ENCODE data around the gene TMEM31.

TMEM31 gene

DNA sequence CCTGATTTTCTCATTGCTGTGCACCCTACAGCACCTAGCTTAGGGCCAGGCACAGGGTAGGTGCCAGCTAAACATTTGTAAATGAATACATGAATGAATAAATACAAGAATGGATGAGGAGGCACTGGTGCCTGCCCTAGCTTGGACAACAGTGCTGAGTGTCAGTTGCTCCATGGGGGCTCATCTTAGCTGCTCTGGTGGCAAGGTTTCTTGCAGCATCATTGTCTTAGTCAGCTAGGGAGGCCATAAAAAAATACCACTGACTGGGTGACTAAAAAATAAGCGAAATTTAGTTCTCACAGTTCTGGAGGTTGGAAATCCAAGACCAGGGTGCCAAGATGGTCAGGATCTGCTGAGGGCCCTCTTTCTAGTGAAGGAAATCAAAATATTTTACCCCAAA lies 31.2 kb downstream of the TMEM31 start:
- Histone ChIP-seq H2AFZ (ENCODE audit: low read length) (no peak overlapping the region), H3K9ac (ENCODE audit: low read depth, low read length, poor library complexity, severe bottlenecking) (no peak overlapping the region), H3K9me2 (replicated peaks; ENCODE audit: low read depth, low read length) (no peaks in the 10 kb centered on the region), H3K4me1 (ENCODE audit: insufficient read depth, low read length, poor library complexity, severe bottlenecking) (no peaks in the 10 kb centered on the region), H3K4me2 (ENCODE audit: low read depth, low read length, poor library complexity, severe bottlenecking) (no peak overlapping the region), H3F3A (ENCODE audit: low read depth) (no peaks in the 10 kb centered on the region), H4K20me1 (ENCODE audit: insufficient read depth, low read length, poor library complexity, severe bottlenecking) (no peaks in the 10 kb centered on the region), H3K9me3 (ENCODE audit: insufficient read depth, low read depth, low read length) (no peaks in the 10 kb centered on the region), H3K27me3 (ENCODE audit: insufficient read depth, low read length, poor library complexity, severe bottlenecking) (no peaks in the 10 kb centered on the region), H3K79me2 (ENCODE audit: insufficient read depth, low read length) (no peaks in the 10 kb centered on the region), H3K4me3 (ENCODE audit: low read length, poor library complexity, severe bottlenecking) (no peak overlapping the region), H3K36me3 (ENCODE audit: insufficient read depth, low read length) (no peaks in the 10 kb centered on the region)
- no peak for TF ChIP-seq EZH2phosphoT487 (IDR thresholded peaks at IDR 0.05; ENCODE audit: borderline replicate concordance)
- TF ChIP-seq, protein P1, sequence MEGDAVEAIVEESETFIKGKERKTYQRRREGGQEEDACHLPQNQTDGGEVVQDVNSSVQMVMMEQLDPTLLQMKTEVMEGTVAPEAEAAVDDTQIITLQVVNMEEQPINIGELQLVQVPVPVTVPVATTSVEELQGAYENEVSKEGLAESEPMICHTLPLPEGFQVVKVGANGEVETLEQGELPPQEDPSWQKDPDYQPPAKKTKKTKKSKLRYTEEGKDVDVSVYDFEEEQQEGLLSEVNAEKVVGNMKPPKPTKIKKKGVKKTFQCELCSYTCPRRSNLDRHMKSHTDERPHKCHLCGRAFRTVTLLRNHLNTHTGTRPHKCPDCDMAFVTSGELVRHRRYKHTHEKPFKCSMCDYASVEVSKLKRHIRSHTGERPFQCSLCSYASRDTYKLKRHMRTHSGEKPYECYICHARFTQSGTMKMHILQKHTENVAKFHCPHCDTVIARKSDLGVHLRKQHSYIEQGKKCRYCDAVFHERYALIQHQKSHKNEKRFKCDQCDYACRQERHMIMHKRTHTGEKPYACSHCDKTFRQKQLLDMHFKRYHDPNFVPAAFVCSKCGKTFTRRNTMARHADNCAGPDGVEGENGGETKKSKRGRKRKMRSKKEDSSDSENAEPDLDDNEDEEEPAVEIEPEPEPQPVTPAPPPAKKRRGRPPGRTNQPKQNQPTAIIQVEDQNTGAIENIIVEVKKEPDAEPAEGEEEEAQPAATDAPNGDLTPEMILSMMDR (conservative IDR thresholded peaks at IDR 0.05; ENCODE audit: low read length), result no peak

DNA sequence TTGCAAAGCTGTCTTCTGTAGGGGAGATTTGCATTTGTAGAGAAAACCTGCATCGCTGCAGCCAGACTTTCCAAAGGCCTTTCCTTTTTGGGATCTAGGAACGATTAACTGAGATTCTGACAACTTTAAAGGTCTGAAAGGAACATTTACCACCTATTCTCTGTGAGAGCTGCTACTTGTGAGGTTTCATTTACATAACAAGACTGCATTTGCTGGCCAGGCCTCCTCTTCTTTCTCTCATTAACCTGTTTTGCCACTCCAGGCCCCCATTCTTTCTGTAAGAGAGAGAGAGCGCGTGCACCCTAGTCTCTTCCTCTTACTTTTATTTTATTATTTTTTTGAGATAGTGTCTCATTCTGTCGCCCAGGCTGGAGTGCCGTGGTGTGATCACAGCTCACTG lies 31.6 kb downstream of the TMEM31 start:
- no peaks in the 10 kb centered on the region for H3K9me3 ChIP-seq (ENCODE audit: insufficient read depth, low read depth, low read length)
- H3K4me2 ChIP-seq (ENCODE audit: low read depth, low read length, poor library complexity, severe bottlenecking), result no peak overlapping the region
- no peaks in the 10 kb centered on the region for H3F3A ChIP-seq (ENCODE audit: low read depth)
- H3K27me3 ChIP-seq (ENCODE audit: insufficient read depth, low read length, poor library complexity, severe bottlenecking), result no peaks in the 10 kb centered on the region
- TF ChIP-seq, protein P1 (conservative IDR thresholded peaks at IDR 0.05; ENCODE audit: low read length), result no peak
- no peak for TF ChIP-seq EZH2phosphoT487 (IDR thresholded peaks at IDR 0.05; ENCODE audit: borderline replicate concordance)
- H3K9ac ChIP-seq (ENCODE audit: low read depth, low read length, poor library complexity, severe bottlenecking), result no peak overlapping the region
- no peak overlapping the region for H2AFZ ChIP-seq (ENCODE audit: low read length)
- no peaks in the 10 kb centered on the region for H3K9me2 ChIP-seq (replicated peaks; ENCODE audit: low read depth, low read length)
- H3K4me1 ChIP-seq (ENCODE audit: insufficient read depth, low read length, poor library complexity, severe bottlenecking), result no peaks in the 10 kb centered on the region
- no peak overlapping the region for H3K4me3 ChIP-seq (ENCODE audit: low read length, poor library complexity, severe bottlenecking)
- H3K36me3 ChIP-seq (ENCODE audit: insufficient read depth, low read length), result no peaks in the 10 kb centered on the region
- no peaks in the 10 kb centered on the region for H3K79me2 ChIP-seq (ENCODE audit: insufficient read depth, low read length)
- H4K20me1 ChIP-seq (ENCODE audit: insufficient read depth, low read length, poor library complexity, severe bottlenecking), result no peaks in the 10 kb centered on the region

DNA sequence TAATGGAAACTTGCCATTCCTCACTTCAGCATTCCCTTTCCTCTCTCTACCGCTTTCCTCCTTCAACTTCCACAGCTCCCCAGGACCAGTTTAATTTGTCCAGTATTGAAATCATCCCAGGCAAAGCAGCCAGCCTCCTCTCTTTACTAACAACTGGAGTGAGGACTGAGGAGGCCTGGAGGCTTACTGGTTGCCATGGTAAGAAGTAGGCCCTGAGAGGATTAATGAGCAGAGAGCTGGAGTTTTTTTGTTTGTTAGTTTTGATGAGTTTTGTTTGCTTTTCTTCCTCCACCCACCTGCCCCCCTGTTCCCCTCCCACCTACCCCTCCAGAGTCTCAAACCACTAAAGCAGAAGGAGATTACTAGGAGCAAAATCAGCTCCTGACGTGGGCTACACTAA lies 36.5 kb downstream of the TMEM31 start:
- no peak overlapping the region for H3K4me3 ChIP-seq (ENCODE audit: low read length, poor library complexity, severe bottlenecking)
- no peak overlapping the region for H3K4me2 ChIP-seq (ENCODE audit: low read depth, low read length, poor library complexity, severe bottlenecking)
- H4K20me1 ChIP-seq (ENCODE audit: insufficient read depth, low read length, poor library complexity, severe bottlenecking), result no peaks in the 10 kb centered on the region
- H3K4me1 ChIP-seq (ENCODE audit: insufficient read depth, low read length, poor library complexity, severe bottlenecking), result no peaks in the 10 kb centered on the region
- H2AFZ ChIP-seq (ENCODE audit: low read length), result no peak overlapping the region
- H3K9me2 ChIP-seq (replicated peaks; ENCODE audit: low read depth, low read length), result no peaks in the 10 kb centered on the region
- H3K9me3 ChIP-seq (ENCODE audit: insufficient read depth, low read depth, low read length), result no peaks in the 10 kb centered on the region
- no peaks in the 10 kb centered on the region for H3F3A ChIP-seq (ENCODE audit: low read depth)
- H3K27me3 ChIP-seq (ENCODE audit: insufficient read depth, low read length, poor library complexity, severe bottlenecking), result no peaks in the 10 kb centered on the region
- no peaks in the 10 kb centered on the region for H3K36me3 ChIP-seq (ENCODE audit: insufficient read depth, low read length)
- no peak for TF ChIP-seq EZH2phosphoT487 (IDR thresholded peaks at IDR 0.05; ENCODE audit: borderline replicate concordance)
- TF ChIP-seq, protein P1 (conservative IDR thresholded peaks at IDR 0.05; ENCODE audit: low read length), result no peak
- H3K9ac ChIP-seq (ENCODE audit: low read depth, low read length, poor library complexity, severe bottlenecking), result no peak overlapping the region
- H3K79me2 ChIP-seq (ENCODE audit: insufficient read depth, low read length), result no peaks in the 10 kb centered on the region
